GM18507 (cell line): ENCODE results near the gene MCC.

Experiments used
- DNase-seq: peaks from one replicate; pipeline ENCODE4 v3.0.0; 2011; ENCODE audit warnings: low read depth; ENCODE audit not compliant: insufficient read length; ENCODE audit errors: extremely low spot score
- FAIRE-seq: peaks from 2 replicates; lab custom pipeline; 2011; peaks lifted over from hg19 to GRCh38; lab: Jason Lieb, UNC

The MCC gene

DNA sequence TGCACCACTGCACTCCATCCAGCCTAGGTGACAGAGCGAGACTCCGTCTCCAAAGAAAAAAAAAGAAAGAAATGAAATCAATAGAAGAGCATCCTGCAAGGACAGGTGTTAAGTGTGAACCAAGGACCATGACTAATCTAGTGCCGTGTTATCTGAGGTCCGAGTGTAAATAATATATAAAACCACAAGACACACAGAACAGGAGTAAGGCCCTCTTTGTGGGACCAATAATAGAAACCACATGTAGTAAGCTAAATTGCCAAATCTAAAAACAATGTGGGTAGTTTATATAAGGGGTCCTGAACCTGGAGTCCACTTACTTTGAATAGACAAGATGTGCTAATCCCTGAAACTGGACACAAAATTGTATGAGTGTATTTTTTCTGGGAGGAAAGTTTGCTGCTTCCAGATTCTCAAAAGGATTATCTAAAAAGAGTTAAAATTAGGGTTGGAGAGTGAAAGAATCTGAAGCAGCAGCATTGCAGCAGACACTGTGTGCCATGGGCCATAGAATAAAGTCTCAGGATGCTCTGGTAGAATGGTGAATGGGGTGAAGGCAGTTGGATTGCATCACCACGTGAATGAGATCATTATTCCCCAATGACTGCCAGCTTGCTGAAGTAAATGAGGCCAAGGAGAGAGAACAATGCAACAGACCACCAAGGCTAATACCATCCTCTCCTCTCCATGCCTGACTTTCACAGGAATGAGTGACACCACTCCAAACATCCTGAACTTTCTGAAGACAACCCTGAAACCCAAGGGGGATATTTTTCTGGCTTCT is 288.9 kb downstream of the MCC start:
- DNase-seq (no peak), FAIRE-seq (no peak)

DNA sequence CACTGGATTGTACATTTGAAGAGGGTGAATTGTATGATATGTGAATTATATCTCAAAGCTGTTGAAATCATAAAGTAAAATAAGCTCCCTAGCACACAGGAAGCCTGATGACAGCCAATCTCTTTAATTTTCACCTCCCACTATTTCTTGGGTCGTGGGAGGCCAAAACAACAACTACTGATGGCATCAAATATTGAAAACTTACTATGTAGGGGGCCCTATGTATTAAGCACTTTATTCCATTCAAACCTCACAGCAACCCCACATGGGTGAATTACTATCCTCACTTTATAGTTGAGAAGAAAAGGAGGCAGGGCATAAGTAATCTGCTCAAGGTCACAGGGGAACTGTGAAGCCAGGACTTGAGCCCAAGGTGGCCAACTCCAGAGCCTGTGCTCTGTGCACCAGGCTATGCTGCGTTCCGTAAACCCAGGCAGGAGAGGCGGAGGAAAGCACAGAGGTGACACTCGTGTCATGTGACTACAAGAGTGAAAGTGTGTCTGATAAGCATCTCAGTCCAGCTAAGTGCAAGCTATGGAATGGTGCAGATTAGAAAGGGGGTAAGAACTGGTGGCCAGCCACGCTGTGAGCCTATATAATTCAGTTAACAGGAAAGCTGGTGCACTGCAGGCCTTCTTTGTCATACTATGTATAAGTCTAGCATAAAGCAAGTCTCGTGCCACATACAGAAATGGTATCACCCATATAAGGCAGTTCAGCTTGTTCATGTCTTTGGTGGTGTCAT is 290.6 kb downstream of the MCC start:
- no peak for DNase-seq
- no peak for FAIRE-seq

DNA sequence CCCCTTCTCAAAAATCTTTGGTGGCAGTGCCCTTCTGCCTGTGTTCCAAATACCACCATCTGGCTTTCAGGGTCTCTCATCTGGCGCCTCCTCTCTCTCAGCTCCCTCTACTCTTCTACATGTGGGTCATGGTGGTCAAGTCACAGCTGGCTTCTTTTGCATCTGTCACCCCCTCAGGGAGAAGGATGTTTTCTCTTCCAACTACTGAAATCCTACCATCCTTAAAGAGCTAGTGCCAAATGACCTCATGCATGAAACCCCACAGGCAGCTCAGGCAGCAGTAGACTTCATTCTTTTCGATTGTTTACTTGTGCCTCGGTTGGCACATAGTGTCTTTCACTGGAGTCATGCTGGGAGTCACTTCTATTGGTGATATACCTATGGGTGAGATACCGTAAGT is 292.5 kb downstream of the MCC start:
- no peak for FAIRE-seq

DNA sequence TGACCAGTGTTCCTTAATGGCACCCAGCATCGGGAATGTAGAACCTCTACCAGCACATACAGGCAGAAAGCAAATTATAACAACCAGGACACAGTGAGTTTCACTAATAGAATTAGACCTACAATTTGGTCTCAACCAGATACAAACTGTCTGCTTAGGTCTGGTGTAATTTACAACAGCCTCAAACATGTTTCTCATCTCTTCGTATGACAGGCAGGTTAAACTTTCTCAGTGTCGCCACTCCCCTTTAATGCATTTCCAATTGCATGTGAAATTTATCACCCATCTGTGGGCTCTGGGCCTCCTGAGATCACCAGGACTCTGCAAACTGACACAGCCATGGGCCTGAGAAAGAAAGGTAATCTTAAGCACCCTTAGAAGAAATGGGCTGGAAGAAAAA is 293.0 kb downstream of the MCC start:
- no peak for FAIRE-seq
- DNase-seq = no peak

More for the DNA sequence above, 292.5 kb downstream of the MCC start:
- DNase-seq = no peak

DNA sequence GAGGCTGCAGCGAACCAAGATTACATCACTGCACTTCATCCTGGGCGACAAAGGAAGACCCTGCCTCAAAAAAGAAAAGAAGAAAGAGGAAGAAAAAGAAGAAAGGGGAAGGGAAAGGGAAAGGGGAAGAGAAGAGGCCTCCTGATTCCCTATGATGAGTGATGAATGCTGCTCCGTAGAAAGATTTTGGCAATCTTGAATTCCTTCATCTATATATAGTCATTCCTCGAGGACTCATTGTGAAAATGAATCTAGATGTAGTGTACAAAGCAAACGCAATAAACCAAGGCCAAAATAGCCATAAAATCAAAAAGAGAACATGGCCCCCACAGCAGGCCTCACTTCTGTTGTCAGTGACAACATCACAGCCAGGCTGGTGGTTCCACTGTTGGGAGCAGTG is 293.7 kb downstream of the MCC start:
- FAIRE-seq (no peak), DNase-seq (no peak)

DNA sequence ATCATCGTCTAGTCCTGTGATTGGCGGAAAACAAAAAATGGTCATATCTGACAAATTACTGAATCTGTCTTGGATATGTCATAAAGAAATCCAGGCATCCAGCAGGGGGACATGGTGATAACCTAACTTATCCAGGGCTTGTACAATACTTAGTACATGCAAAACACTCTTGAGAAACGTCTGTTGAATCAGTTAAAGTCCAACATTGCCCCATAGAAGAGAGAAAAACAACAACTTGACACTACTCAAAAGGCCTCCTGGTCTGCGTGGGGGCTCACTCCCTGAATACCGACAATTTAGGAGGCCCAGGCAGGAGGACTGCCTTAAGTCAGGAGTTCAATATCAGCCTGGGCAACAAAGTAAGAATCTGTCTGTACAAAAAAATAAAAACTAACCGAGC is 294.1 kb downstream of the MCC start:
- FAIRE-seq = no peak
- DNase-seq = no peak

DNA sequence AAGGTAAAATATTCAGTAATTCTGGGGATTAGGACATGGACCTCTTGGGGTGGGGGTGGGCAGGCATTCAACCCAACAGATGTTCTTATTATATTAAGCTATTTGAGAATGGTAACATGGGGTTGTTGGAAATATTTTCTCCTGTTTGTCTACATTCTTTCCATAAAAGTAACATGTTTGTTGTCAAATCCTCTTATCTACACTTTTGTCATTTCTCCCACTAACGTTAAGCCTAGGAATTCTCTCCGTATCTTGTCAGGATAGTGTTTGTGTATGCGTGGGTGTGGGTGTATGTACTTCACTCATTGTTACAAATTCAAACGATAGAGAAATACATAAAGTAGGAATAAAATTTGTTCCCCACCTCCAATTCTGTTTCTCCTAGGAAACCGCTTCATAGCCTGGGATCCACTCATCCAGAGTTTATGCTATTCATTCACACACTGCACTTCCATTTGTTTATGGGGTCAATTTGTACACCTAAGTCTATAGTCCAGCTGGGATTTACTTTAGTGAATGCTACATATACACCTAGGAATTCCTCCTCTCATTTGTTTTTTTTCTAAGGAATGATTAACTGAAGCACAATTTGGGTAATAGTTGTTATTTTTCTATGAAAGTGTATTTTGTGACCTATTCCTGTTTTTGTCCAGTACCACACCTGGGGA is 294.8 kb downstream of the MCC start:
- no peak for DNase-seq
- FAIRE-seq = no peak

DNA sequence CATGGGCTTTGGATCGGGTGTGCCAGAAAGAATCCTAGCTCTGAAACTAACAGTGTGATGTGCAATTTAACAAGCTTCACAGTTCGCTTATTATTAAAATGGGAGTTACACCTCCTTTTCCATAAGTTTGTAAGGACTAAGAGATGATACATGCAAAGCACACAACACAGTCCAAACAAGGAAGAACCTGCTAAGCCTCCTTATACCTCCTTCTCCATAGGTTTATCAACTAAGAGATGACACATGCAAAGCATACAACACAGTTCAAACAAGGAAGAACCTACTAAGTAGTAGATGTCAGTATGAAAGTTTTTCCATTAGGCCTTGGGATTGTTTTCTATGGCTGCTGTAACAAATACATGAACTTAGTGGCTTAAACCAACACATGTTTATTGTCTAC is 295.7 kb downstream of the MCC start:
- DNase-seq (no peak), FAIRE-seq (no peak)

DNA sequence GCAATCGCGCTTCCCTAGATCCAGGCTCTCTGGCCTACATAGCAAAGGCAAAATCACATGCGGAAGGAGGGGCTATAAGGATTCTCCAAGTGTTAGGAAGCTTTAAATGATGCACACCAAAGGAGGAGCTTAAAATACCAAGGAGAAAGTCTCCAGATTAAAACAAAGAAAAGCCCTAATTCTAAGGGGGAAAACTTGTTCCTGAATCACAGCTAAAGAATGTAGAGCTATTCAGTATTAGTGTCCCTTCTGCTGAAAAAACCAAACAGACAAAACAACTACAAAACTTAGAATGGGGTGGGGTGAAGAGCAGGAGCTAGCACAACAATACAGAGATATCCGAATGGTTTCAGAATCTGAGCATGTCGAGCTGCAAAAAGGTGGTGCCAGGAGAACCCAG is 297.9 kb downstream of the MCC start:
- FAIRE-seq (no peak), DNase-seq (no peak)

DNA sequence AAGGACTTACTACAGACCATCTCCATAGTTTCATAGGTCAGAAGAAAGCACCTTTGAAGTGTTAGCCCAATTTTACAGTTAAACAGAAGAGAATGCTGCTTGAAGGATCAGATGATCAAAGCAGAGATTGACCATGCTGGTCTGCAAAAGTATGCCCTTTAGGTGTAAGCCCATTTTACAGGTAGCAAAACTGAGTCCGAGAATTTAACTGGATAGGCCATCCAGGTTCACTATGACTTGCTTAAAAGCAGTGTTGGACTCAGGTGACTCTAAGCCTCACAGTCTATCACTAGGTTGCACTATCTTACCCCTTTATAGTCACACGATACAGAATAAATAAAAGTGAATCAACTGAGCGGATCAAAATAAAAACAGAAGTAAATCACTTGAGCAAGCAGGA is 299.0 kb downstream of the MCC start:
- no peak for DNase-seq
- no peak for FAIRE-seq

DNA sequence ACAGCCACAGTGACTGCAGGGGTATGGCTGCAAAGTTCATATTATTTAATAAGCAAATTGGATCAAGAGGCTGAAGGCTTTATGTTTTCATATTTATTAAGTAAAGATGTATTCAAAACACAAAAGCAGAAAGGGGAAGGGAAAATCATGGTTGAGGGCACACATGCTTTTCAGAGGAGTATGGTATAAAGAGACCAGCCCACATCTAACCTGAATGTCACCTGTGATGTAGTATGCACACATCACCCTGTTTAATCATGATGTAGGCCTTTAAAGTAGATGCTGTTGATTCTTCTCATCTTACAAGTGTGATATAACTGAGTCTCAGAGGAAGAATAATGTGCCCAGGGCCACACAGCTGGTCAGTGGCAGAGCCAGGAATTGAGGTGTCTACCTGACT is 299.8 kb downstream of the MCC start:
- FAIRE-seq (no peak), DNase-seq (no peak)

DNA sequence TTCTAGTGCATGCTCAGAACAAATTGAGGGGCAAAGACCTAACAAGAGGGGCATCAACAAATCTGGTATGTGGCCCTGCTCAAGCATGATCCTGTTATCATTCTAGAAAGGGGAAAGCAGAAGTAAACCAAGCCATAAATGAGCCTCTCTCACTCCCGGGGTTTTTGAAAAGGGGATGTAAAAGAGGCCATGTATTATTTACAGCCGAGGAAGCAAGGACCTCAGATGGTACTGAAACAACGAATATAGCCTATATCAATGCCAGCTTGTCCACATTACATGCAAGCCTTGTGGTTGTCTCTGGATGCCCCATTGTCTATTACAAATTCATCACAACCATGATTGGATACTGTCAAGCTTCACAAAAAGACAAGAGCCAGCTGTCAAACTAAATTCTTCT is 300.3 kb downstream of the MCC start:
- FAIRE-seq (peak; percentile 39), DNase-seq (no peak)

DNA sequence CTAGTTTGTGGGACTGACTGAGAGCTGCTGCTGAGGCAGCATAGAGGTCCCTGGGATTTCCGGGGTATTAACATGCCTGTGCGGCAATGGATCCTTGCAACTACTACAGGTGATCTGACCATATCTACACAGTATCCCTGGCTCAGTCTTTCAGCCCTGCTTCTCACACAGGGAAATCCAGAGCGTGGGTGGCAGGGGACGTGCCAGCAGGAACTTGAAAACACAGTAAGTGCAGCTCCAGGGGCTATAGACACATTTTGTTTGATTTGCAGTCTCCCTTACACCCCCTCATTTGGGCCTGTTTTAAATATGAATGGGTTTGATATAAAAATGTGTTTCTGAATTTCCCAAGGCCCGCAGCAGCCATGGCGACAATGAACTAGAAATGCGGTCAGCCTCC is 302.2 kb downstream of the MCC start:
- DNase-seq (no peak), FAIRE-seq (no peak)

DNA sequence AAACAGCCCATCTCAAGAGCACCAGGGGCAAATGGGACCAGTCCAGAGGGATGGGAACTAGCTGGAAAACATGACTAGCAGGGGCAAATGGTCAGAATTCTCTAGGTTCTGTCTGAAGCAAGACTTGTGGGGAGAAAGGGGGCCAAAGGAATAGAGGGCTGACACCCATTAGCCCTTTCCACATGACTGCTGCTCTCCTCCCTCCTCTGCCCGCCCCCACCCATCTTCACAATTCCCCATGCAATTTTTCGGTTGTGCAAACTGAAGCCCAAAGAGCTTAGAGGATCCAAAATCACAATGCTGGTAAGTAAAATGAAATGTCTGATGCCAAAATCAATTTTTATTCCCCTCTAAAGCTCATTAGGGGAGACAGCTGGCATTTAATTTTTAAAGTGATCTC is 304.6 kb downstream of the MCC start:
- DNase-seq (no peak), FAIRE-seq (no peak)

DNA sequence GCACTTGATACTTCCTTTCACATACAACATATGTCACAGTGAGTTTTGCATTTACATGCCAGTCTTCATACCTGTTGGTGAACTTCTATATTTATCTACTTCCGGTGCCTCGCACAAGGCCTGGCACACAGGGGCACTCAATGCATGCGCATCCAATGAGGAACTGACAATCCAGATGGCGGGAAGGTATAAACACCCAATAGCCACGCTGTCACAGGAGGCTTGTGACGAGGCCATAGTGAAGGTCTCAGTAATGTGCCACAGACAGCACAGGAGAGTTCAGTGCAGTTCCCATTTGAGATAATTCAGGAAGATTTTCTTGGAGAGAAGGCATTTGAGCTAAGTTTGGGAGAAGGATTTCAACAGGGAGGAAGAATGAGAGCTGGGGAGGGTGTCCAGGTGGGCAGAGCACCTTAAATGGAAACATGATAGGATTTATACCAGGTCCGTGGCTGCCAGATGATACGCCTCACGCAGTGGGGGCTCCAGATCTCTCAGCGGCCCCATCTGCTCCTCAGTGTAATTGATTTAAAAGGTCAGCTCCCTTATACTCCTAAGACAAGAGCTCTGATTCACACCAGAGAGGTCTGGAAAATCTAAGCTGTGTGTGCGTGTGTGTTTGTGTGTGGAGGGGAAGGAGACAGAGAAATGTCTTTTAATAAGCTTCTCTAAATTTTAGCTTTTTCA is 305.5 kb downstream of the MCC start:
- DNase-seq = no peak
- no peak for FAIRE-seq

DNA sequence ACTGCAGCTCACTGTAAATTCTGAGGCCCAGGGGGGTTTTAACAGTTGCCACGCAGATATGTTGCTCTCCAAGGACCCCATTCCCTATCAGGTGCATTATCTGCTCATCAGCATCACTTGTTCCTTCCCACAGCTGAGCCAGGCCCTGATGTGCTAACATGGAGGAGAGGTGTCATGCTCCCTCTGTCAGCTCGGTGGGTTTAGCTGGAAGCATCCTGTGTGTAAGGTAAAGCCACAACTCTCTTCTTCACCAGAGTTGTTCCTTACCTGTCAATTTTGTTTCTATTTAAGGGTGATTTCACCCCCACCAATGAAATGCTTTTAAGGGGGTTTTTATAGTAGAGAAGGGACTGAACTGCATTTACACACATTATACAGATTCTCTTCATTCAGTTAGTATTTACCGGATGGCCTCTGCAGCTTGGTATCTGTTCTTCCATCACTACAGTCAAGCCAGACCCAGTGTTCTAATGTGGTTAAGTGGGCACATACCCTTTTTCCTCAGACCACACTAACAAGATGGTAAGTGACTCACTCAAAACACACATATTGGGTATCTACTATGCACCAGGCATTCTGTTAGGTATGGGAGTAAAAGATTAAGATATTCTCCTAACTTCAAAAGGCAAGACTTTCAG is 306.3 kb downstream of the MCC start:
- FAIRE-seq = no peak
- no peak for DNase-seq

DNA sequence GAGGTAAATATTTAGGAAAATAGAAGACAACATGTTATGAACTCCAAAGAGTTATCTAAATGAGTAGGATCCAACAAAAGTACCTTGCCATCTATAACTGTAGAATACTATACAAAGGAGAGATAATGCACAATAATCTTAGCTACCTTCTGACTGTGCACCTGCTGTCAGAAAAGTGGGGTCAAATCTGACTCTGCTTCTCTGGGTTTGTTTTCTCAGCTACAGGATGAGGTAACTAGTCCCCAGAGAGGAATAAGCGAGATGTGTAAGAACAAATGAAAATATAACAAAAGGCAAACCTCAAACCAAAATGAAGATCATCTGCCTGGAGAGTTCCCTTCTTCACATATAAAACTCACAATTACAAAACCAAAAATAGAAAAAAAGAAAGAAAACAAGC is 306.8 kb downstream of the MCC start:
- DNase-seq (no peak), FAIRE-seq (no peak)

DNA sequence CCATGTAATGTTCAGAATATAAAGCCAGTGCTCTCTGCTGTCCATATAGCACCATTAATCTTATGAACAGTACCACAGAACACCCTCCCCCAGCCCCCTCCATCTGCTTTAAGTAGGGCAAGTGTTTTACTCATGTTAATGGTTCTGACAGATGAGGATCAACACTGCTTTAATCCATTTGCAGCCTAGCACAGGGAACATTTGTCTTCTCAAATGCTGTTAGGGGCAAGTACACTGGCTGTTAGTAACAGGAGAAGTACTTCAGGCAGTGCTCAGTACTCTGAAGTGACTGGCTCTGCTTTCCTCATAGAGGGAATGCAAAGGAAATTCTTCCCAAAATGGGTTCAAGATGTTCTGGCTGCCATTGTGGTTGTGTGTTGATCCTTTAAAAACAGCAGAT is 309.1 kb downstream of the MCC start:
- no peak for FAIRE-seq

DNA sequence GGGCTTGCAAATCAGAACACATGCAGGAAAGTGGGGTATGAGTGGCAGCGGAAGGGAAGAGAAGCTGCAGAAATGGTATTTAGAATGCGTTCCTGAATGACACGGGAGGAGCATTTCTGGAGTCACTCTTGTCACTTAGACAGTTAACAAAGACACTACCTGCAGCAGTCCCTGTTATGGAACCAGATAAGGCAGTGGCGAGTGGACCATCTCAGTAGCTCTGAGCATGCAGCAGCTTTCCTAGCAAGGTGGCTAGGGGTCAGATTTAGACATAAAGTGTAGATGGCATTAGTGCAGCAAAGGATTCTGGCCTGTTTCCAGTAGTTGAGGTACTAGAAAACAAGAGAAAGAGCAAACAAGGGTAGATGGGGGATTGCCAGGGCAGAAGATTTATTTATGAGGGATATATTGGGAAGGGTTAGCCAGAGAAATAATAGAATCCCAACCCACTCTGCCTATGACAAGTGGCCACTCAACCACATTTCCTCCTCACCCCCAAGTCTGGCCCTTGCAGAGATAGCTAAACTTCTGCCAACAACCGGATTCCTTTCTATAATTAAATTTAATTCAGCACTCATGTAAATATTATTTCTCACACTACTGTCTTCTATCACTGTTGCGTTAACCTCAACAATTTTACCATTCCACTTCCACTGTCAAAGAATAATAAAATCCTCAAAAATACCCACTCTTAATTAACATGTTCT is 310.0 kb downstream of the MCC start:
- FAIRE-seq = no peak
- DNase-seq = no peak

More for the DNA sequence above, 309.1 kb downstream of the MCC start:
- no peak for DNase-seq
